ENCODE data around the gene RPA1. TPM values are rescaled to one million over a fixed set of nuclear protein-coding genes. Genes with fewer than 3 reads are reported as not detected.

Gene RPA1
- total and polyA plus RNA-seq, 2 of the 4 experiments (the other 2 are of a cell fraction): 38.4 to 48.2 TPM

DNA sequence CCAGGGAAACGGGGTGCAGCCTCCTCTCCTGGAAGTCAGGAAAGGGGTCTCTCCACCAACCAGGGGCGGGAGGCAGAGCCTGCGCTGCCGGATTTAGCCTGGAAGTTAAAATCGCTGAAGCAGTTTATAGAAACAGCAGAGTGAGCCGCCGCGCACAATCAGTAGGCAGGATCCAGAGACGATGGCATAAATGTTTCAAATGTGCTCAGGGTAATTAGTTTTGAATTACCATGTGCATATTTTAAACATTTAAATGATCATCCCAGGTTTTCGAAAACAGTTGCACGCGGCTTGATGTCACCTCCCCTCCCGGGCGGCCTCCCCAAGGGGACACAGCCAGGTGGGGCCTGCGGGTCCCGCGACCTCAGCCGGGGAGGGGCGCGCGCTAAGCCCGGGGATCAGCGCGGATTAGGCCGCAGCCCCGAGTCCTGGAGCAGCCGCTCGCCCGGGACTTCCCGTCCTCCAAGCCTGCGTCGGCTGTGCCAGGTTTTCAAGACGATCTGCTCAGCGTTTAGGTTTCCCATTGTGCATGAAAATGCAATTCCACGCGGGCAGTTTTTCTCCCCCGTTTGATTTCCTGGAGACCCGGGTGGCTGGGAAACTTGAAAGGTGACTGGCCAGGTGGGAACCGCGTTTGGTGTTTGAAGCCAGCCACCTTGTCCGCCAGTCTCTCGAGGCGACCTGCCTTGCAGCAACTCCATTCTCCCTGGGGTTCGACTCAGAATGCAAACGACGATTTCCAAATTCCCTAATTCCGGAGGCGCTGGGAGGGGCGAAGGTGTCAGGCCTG, 78.3 kb downstream of the RPA1 start:
- Histone ChIP-seq H2BK15ac (ENCODE audit: low read depth, low read length) (no peak overlapping the region), H3K9ac (ENCODE audit: low read depth, low read length) (no peak overlapping the region), H3K79me1 (ENCODE audit: low read depth in 1 of 2, low read length in 2 of 2) (no peaks in the 10 kb centered on the region), H3K14ac (replicated peaks; ENCODE audit: low read depth, low read length) (no peak overlapping the region), H3K23ac (ENCODE audit: low read depth, low read length) (no peak overlapping the region), H3K4ac (ENCODE audit: low read depth, low read length) (no peak overlapping the region), H3K4me3 (ENCODE audit: insufficient read depth, low read depth, low read length) (no peak overlapping the region), H4K8ac (ENCODE audit: low read depth in 2 of 2, low read length in 2 of 2) (no peak overlapping the region), H3K4me1 (ENCODE audit: control insufficient read depth, insufficient read depth, low read length) (no peaks in the 10 kb centered on the region; the same call in 1 of the 2 replicates), H3K27me3 (ENCODE audit: control insufficient read depth, insufficient read depth, low read length) (peaks cover 65% of the 10 kb centered on the region), H3K9me3 (ENCODE audit: control insufficient read depth, insufficient read depth, low read length) (no peaks in the 10 kb centered on the region), H2AK5ac (ENCODE audit: low read depth, low read length) (no peak overlapping the region), H4K91ac (ENCODE audit: insufficient read depth, low read depth, low read length) (no peak overlapping the region), H3K18ac (ENCODE audit: low read depth, low read length) (no peak overlapping the region), H3K56ac (ENCODE audit: extremely low read depth, insufficient read depth, low read length) (no peak overlapping the region), H3K9me1 (ENCODE audit: insufficient read depth, low read length) (no peaks in the 10 kb centered on the region), H2BK5ac (ENCODE audit: low read depth, low read length, poor library complexity, severe bottlenecking) (no peak overlapping the region), H4K20me1 (ENCODE audit: insufficient read depth, low read length) (no peaks in the 10 kb centered on the region), H3K27ac (ENCODE audit: insufficient read depth, low read length) (no peak overlapping the region), H4K5ac (ENCODE audit: low read depth, low read length) (no peak overlapping the region), H3K4me2 (ENCODE audit: low read depth, low read length) (peak overlapping the region; percentile 53; the same call in 1 of the 2 replicates), H3K36me3 (ENCODE audit: control insufficient read depth, insufficient read depth, low read length) (no peaks in the 10 kb centered on the region), H2AK9ac (replicated peaks; ENCODE audit: low read depth, low read length, poor library complexity) (peak overlapping the region; percentile 68), H2AFZ (replicated peaks; ENCODE audit: low read length, poor library complexity) (peak overlapping the region; percentile 73), H2BK20ac (ENCODE audit: low read depth, low read length) (no peak overlapping the region), H2BK120ac (ENCODE audit: low read depth, low read length) (no peak overlapping the region)
- ATAC-seq (ENCODE audit: low read depth) (peak; percentile 63), DNase-seq (peak; percentile 21)
- in situ Hi-C loops (cut with MboI; ENCODE audit: low sequenced_read_pairs): loop anchor here (10.0 kb wide), 1 partner anchor 377 kb away; no protein-coding TSS in a partner anchor
- POLR2A ChIA-PET (ENCODE audit: unreplicated experiment): no interaction called here
- CTCF ChIA-PET: interaction anchor here (1.0 to 1.1 kb wide), 7 partner anchors 117 to 337 kb away, joined by 3 to 18 read pairs (median 5); partner anchors contain the start of genes HIC1 and RTN4RL1
- intact Hi-C loops (cut with micrococcal nuclease): loop anchor here (1.0 kb wide), 2 partner anchors 118 to 374 kb away; no protein-coding TSS in a partner anchor
- dilution Hi-C loops (cut with HindIII; ENCODE audit: low sequenced_read_pairs, unreplicated experiment): no loop called here
- 3% methylated on average over 18 of the region's 49 CpGs; no CpG with 5 or more reads in 1 of the 2 experiments for WGBS, 2 experiments (ENCODE audit: extremely low coverage in 2 of 2, insufficient read length in 1 of 2)
- no TSS peak for BruUV-seq (replicated peaks)
- TF ChIP-seq, protein P1, sequence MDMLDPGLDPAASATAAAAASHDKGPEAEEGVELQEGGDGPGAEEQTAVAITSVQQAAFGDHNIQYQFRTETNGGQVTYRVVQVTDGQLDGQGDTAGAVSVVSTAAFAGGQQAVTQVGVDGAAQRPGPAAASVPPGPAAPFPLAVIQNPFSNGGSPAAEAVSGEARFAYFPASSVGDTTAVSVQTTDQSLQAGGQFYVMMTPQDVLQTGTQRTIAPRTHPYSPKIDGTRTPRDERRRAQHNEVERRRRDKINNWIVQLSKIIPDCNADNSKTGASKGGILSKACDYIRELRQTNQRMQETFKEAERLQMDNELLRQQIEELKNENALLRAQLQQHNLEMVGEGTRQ (IDR thresholded peaks at IDR 0.05; ENCODE audit: low read depth, low read length): no peak
- TF ChIP-seq NFE2L2 (IDR thresholded peaks at IDR 0.05; ENCODE audit: low read depth, low read length) (no peak), MAZ (IDR thresholded peaks at IDR 0.05; ENCODE audit: borderline replicate concordance, low read depth, low read length) (no peak), BHLHE40 (IDR thresholded peaks at IDR 0.05; ENCODE audit: low read depth, low read length) (no peak), MAFK (IDR thresholded peaks at IDR 0.05; ENCODE audit: low read depth, low read length) (no peak), CHD1 (IDR thresholded peaks at IDR 0.05; ENCODE audit: low read depth, low read length) (no peak), POLR2A (IDR thresholded peaks at IDR 0.05; ENCODE audit: low read depth, low read length) (no peak), RCOR1 (IDR thresholded peaks at IDR 0.05; ENCODE audit: insufficient replicate concordance, low read length) (no peak), CEBPB (IDR thresholded peaks at IDR 0.05; ENCODE audit: low read depth, low read length) (no peak), MXI1 (IDR thresholded peaks at IDR 0.05; ENCODE audit: borderline replicate concordance, low read depth, low read length) (no peak), SMC3 (IDR thresholded peaks at IDR 0.05; ENCODE audit: low read depth, low read length) (no peak), FOS (IDR thresholded peaks at IDR 0.05; ENCODE audit: low read depth, low read length) (no peak), RFX5 (IDR thresholded peaks at IDR 0.05; ENCODE audit: low read depth, low read length) (no peak)
- TF ChIP-seq, protein P2, sequence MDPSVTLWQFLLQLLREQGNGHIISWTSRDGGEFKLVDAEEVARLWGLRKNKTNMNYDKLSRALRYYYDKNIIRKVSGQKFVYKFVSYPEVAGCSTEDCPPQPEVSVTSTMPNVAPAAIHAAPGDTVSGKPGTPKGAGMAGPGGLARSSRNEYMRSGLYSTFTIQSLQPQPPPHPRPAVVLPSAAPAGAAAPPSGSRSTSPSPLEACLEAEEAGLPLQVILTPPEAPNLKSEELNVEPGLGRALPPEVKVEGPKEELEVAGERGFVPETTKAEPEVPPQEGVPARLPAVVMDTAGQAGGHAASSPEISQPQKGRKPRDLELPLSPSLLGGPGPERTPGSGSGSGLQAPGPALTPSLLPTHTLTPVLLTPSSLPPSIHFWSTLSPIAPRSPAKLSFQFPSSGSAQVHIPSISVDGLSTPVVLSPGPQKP (IDR thresholded peaks at IDR 0.05; ENCODE audit: borderline replicate concordance, low read depth, low read length): no peak

Measured in IMR-90 (cell line).